CD4-positive, alpha-beta T cell (primary cell): ENCODE data around the gene KHDC3L. TPM values are rescaled to one million over a fixed set of nuclear protein-coding genes. Genes with fewer than 3 reads are reported as not detected.
A peak's percentile ranks its signal among the peaks of the same experiment; 100 is the strongest.

ENCODE experiments used
- ATAC-seq: fragments of 200-7000 bp; cut with Tn5 transposase; one replicate; pipeline ENCODE4 v1.10.0; 2022; ENCODE audit warnings: mild to moderate bottlenecking; ENCODE audit not compliant: poor library complexity
- CTCF ChIA-PET: fragments of 350-600 bp; sonication (Branson Sonifier 250); formaldehyde crosslinking; loops from one replicate; lab custom pipeline; 2021; ENCODE audit warnings: antibody characterized with exemption, inconsistent platforms; lab: Charles Lee
- POLR2A ChIA-PET: fragments of 350-600 bp; sonication (Branson Sonifier 250); formaldehyde crosslinking; loops from one replicate; lab custom pipeline; 2021; ENCODE audit warnings: antibody characterized with exemption, inconsistent platforms; lab: Charles Lee
- DNase-seq, 14 experiments: peaks; one replicate each; pipeline ENCODE4 v3.0.0-alpha.2; 2013 to 2020; ENCODE audit warnings: mixed read lengths in 2 of 14
- H3K27ac ChIP-seq, 2 donors: one replicate each; pipeline versions ENCODE4 v1.5.1 to v1.7.0; 2013; ENCODE audit warnings: low read length in 2 of 2, low read depth in 1 of 2, mild to moderate bottlenecking in 1 of 2
- H3K27me3 ChIP-seq, 2 experiments: 1 replicate in 1 of 2; 2 replicates in 1 of 2; pipeline versions ENCODE4 v1.6.1 to v1.7.0; 2013; ENCODE audit warnings: low read length in 2 of 2, control low read depth in 1 of 2, mild to moderate bottlenecking in 1 of 2, moderate library complexity in 1 of 2; ENCODE audit not compliant: insufficient read depth in 2 of 2, control insufficient read depth in 1 of 2
- H3K36me3 ChIP-seq: one replicate; pipeline ENCODE4 v1.6.1; 2013; ENCODE audit warnings: low read length, control low read depth; ENCODE audit not compliant: insufficient read depth
- H3K4me1 ChIP-seq: one replicate; pipeline ENCODE4 v1.6.1; 2013; ENCODE audit warnings: low read length, control low read depth; ENCODE audit not compliant: insufficient read depth
- H3K4me3 ChIP-seq: one replicate; pipeline ENCODE4 v1.5.1; 2013; ENCODE audit warnings: mild to moderate bottlenecking, low read length, moderate library complexity
- H3K9me3 ChIP-seq, 2 experiments: 1 replicate in 1 of 2; 2 replicates in 1 of 2; pipeline versions ENCODE4 v1.6.1 to v1.7.0; 2013; ENCODE audit warnings: low read length in 2 of 2, mild to moderate bottlenecking in 2 of 2, control low read depth in 1 of 2, moderate library complexity in 1 of 2; ENCODE audit not compliant: control insufficient read depth in 1 of 2, insufficient read depth in 1 of 2
- H3K27ac Mint-ChIP-seq: one replicate; pipeline ENCODE4 v1.8.0; 2020; ENCODE audit warnings: mixed read lengths
- H3K27me3 Mint-ChIP-seq: one replicate; pipeline ENCODE4 v1.8.0; 2021; ENCODE audit warnings: mixed read lengths
- H3K36me3 Mint-ChIP-seq: one replicate; pipeline ENCODE4 v1.8.0; 2021; ENCODE audit warnings: low read depth, mixed read lengths
- H3K4me1 Mint-ChIP-seq: one replicate; pipeline ENCODE4 v1.8.0; 2021; ENCODE audit warnings: low read depth, mixed read lengths
- H3K4me3 Mint-ChIP-seq: one replicate; pipeline ENCODE4 v1.8.0; 2020; ENCODE audit warnings: mild to moderate bottlenecking, mixed read lengths
- H3K9me3 Mint-ChIP-seq: one replicate; pipeline ENCODE4 v1.8.0; 2020; ENCODE audit warnings: mixed read lengths
- intact Hi-C, 2 experiments: fragments of 100-400 bp; cut with DNase I in 1 of 2; cut with micrococcal nuclease in 1 of 2; formaldehyde crosslinking; loops; one replicate each; pipeline versions ENCODE4 v1.15.1 to v1.9.0; 2023 to 2025; cut with DNase I, micrococcal nuclease
- total RNA-seq, 174 experiments: library from RNA in 2 of 174; stranded (reverse) in 2 of 174; gene quantifications; one replicate each; pipeline ENCODE4 v1.2.3 and lab custom pipeline; 2021 to 2026
- TF ChIP-seq, protein P1 (sequence below): fragments of 200-600 bp; IDR thresholded peaks from one replicate; pipeline ENCODE4 v1.8.0; 2022; ENCODE audit warnings: antibody characterized with exemption, mild to moderate bottlenecking

Gene KHDC3L
- total RNA-seq, 2 experiments from 2014 or later = not detected

DNA sequence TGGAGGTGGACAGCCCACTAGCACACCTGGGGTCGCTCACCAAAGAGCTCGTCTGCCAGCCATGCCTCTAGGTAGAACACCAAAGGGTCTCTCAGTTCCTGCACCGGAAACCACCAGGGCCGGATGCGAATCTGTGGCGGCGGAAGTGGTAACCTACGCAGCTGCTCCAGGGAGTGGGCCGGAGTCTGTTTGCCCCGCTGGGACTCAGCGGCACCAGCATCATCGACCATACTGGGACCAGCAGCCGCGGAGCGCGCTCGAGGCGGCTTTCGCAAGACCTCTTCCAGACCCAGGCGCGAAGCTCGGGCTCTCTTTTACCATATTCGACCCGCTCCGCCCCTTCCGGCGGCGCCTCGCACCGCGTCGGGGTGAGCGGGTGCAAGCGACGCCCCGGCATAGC, 7.1 kb downstream of the KHDC3L start, which contains the start of gene OOEP:
OOEP (minus strand) TSS at position 335 of the 400 bp plus-strand sequence; CDS start at position 230, 105 bp downstream.
- POLR2A ChIA-PET = no interaction called here
- H3K27me3 Mint-ChIP-seq = no peaks in the 10 kb centered on the region
- H3K27ac Mint-ChIP-seq = no peak within 1 kb of the TSS
- CTCF ChIA-PET = no interaction called here
- Histone ChIP-seq H3K27me3 (no peaks in the 10 kb centered on the region), H3K9me3 (peaks cover 10 to 36% of the 10 kb centered on the region in 2 experiments), H3K27ac (no peak within 1 kb of the TSS), H3K4me3 (no peak within 1 kb of the TSS), H3K4me1 (no peaks in the 10 kb centered on the region), H3K36me3 (no peaks in the 10 kb centered on the region)
- no peaks in the 10 kb centered on the region for H3K4me1 Mint-ChIP-seq
- no peaks in the 10 kb centered on the region for H3K36me3 Mint-ChIP-seq
- intact Hi-C loops = no loop called here
- peak in 1 of 14 experiments; percentile 9 for DNase-seq
- H3K9me3 Mint-ChIP-seq = peaks cover 4% of the 10 kb centered on the region
- no peak within 1 kb of the TSS for H3K4me3 Mint-ChIP-seq
- no peak for ATAC-seq
- TF ChIP-seq, protein P1, sequence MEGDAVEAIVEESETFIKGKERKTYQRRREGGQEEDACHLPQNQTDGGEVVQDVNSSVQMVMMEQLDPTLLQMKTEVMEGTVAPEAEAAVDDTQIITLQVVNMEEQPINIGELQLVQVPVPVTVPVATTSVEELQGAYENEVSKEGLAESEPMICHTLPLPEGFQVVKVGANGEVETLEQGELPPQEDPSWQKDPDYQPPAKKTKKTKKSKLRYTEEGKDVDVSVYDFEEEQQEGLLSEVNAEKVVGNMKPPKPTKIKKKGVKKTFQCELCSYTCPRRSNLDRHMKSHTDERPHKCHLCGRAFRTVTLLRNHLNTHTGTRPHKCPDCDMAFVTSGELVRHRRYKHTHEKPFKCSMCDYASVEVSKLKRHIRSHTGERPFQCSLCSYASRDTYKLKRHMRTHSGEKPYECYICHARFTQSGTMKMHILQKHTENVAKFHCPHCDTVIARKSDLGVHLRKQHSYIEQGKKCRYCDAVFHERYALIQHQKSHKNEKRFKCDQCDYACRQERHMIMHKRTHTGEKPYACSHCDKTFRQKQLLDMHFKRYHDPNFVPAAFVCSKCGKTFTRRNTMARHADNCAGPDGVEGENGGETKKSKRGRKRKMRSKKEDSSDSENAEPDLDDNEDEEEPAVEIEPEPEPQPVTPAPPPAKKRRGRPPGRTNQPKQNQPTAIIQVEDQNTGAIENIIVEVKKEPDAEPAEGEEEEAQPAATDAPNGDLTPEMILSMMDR = no peak

DNA sequence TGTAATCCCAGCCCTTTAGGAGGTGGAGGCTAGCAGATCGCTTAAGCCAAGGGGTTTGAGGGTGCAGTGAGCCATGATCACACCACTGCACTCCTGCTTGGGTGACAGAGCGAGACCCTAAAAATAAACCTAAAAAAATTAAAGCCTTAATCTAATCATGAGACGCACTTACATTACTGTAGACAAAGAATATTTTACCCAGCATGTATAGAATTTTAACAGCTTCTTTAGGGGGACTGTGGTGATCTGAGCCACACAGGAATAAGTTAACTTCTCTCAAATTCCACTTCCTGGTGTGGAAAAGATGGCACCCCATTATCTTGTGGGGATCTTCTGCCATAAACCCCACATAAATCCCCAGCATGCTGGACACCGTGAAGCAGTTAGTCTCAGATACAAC, 9.5 kb downstream of the KHDC3L start:
- Histone ChIP-seq H3K36me3 (no peaks in the 10 kb centered on the region), H3K27ac (no peak overlapping the region), H3K9me3 (peaks cover 10 to 36% of the 10 kb centered on the region in 2 experiments), H3K4me3 (no peak overlapping the region), H3K4me1 (no peaks in the 10 kb centered on the region), H3K27me3 (no peaks in the 10 kb centered on the region)
- no peak for DNase-seq
- H3K4me1 Mint-ChIP-seq = no peaks in the 10 kb centered on the region
- POLR2A ChIA-PET = no interaction called here
- no peak overlapping the region for H3K27ac Mint-ChIP-seq
- H3K36me3 Mint-ChIP-seq = no peaks in the 10 kb centered on the region
- no peak for ATAC-seq
- peaks cover 4% of the 10 kb centered on the region for H3K9me3 Mint-ChIP-seq
- CTCF ChIA-PET = no interaction called here
- TF ChIP-seq, protein P1 = no peak
- no peaks in the 10 kb centered on the region for H3K27me3 Mint-ChIP-seq
- H3K4me3 Mint-ChIP-seq = no peak overlapping the region
- intact Hi-C loops = no loop called here

DNA sequence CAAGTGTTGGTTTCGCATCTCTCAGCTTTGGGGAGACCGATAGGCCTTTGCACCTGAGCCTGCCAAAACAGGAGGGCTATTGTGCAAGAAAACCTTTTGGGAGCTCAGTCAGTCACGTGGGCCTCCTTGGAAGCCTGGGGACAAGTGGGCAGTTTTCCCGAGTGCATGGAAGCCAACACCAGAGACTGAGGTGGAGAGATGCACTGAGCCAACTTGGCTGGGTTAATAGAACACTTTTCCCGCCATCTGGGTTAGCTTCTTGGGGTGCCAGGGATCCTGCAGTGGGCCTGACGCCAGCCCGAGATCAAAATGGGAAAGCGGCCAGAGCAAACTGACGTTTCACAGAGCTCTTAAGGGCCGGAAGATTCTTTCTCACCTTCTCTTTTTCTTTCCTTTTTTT, 10.1 kb downstream of the KHDC3L start:
- no peak overlapping the region for H3K4me3 Mint-ChIP-seq
- Histone ChIP-seq H3K4me3 (no peak overlapping the region), H3K27me3 (no peaks in the 10 kb centered on the region), H3K27ac (no peak overlapping the region), H3K36me3 (no peaks in the 10 kb centered on the region), H3K4me1 (no peaks in the 10 kb centered on the region), H3K9me3 (peaks cover 10 to 36% of the 10 kb centered on the region in 2 experiments)
- CTCF ChIA-PET = no interaction called here
- peaks cover 4% of the 10 kb centered on the region for H3K9me3 Mint-ChIP-seq
- H3K36me3 Mint-ChIP-seq = no peaks in the 10 kb centered on the region
- intact Hi-C loops = no loop called here
- DNase-seq = no peak
- H3K27me3 Mint-ChIP-seq = no peaks in the 10 kb centered on the region
- H3K27ac Mint-ChIP-seq = no peak overlapping the region
- H3K4me1 Mint-ChIP-seq = no peaks in the 10 kb centered on the region
- TF ChIP-seq, protein P1 = no peak
- ATAC-seq = no peak
- POLR2A ChIA-PET = no interaction called here
